ENCODE data around the gene EFNA5.

Gene EFNA5

GRCh38 chr5:107670932-107671741 is at the start of gene EFNA5:
EFNA5 (minus strand) TSS chr5:107670937.
- in situ Hi-C loops (cut with MboI; ENCODE audit: low sequenced_read_pairs), result no loop called here

- in situ Hi-C loops (cut with MboI; ENCODE audit: low sequenced_read_pairs), result no loop called here
Observed at GRCh38 chr5:107719034-107719606, 48.4 kb upstream of the EFNA5 start.

- in situ Hi-C loops (cut with MboI; ENCODE audit: low sequenced_read_pairs), result no loop called here
Observed at GRCh38 chr5:107717816-107718215, 47.1 kb upstream of the EFNA5 start.

- in situ Hi-C loops (cut with MboI; ENCODE audit: low sequenced_read_pairs), result no loop called here
Observed at GRCh38 chr5:107713228-107713627, 42.5 kb upstream of the EFNA5 start.

GRCh38 chr5:107712359-107712870 is 41.7 kb upstream of the EFNA5 start:
- in situ Hi-C loops (cut with MboI; ENCODE audit: low sequenced_read_pairs), result no loop called here

- in situ Hi-C loops (cut with MboI; ENCODE audit: low sequenced_read_pairs), result no loop called here
Observed at GRCh38 chr5:107705402-107706014, 34.8 kb upstream of the EFNA5 start.

- in situ Hi-C loops (cut with MboI; ENCODE audit: low sequenced_read_pairs), result no loop called here
Observed at GRCh38 chr5:107704681-107705401, 34.1 kb upstream of the EFNA5 start.

- in situ Hi-C loops (cut with MboI; ENCODE audit: low sequenced_read_pairs), result no loop called here
Observed at GRCh38 chr5:107700481-107700880, 29.7 kb upstream of the EFNA5 start.

- in situ Hi-C loops (cut with MboI; ENCODE audit: low sequenced_read_pairs), result no loop called here
Observed at GRCh38 chr5:107699425-107699824, 28.7 kb upstream of the EFNA5 start.

- in situ Hi-C loops (cut with MboI; ENCODE audit: low sequenced_read_pairs), result no loop called here
Observed at GRCh38 chr5:107698286-107698685, 27.5 kb upstream of the EFNA5 start.

GRCh38 chr5:107696498-107696897 is 25.8 kb upstream of the EFNA5 start:
- in situ Hi-C loops (cut with MboI; ENCODE audit: low sequenced_read_pairs), result no loop called here

- in situ Hi-C loops (cut with MboI; ENCODE audit: low sequenced_read_pairs), result no loop called here
Observed at GRCh38 chr5:107696080-107696479, 25.3 kb upstream of the EFNA5 start.

- in situ Hi-C loops (cut with MboI; ENCODE audit: low sequenced_read_pairs), result no loop called here
Observed at GRCh38 chr5:107687937-107688336, 17.2 kb upstream of the EFNA5 start.

GRCh38 chr5:107687404-107687803 is 16.7 kb upstream of the EFNA5 start:
- in situ Hi-C loops (cut with MboI; ENCODE audit: low sequenced_read_pairs), result no loop called here

- in situ Hi-C loops (cut with MboI; ENCODE audit: low sequenced_read_pairs), result no loop called here
Observed at GRCh38 chr5:107682533-107682932, 11.8 kb upstream of the EFNA5 start.

GRCh38 chr5:107680799-107681198 is 10.1 kb upstream of the EFNA5 start:
- in situ Hi-C loops (cut with MboI; ENCODE audit: low sequenced_read_pairs), result no loop called here

- in situ Hi-C loops (cut with MboI; ENCODE audit: low sequenced_read_pairs), result no loop called here
Observed at GRCh38 chr5:107680099-107680498, 9.4 kb upstream of the EFNA5 start.

- in situ Hi-C loops (cut with MboI; ENCODE audit: low sequenced_read_pairs), result no loop called here
Observed at GRCh38 chr5:107676702-107677101, 6.0 kb upstream of the EFNA5 start.

GRCh38 chr5:107675201-107675600 is 4.5 kb upstream of the EFNA5 start:
- in situ Hi-C loops (cut with MboI; ENCODE audit: low sequenced_read_pairs), result no loop called here

GRCh38 chr5:107674655-107675054 is 3.9 kb upstream of the EFNA5 start:
- in situ Hi-C loops (cut with MboI; ENCODE audit: low sequenced_read_pairs), result no loop called here
